Thyroid gland (tissue), 4 donors: ENCODE measurements around the gene KRT79. TPM values are rescaled to one million over a fixed set of nuclear protein-coding genes. Genes with fewer than 3 reads are reported as not detected.

Experiments
- DNase-seq, 2 donors: peaks; one replicate each; pipeline ENCODE4 v3.0.0-alpha.2; 2019
- H3K27ac ChIP-seq, 3 donors: fragments of 200-600 bp; sonication (generic); 1 replicate in 2 of 3; 2 replicates in 1 of 3; pipeline ENCODE4 v1.5.1; 2016 to 2019; ENCODE audit warnings: mild to moderate bottlenecking in 1 of 3, moderate library complexity in 1 of 3
- H3K27me3 ChIP-seq: fragments of 200-600 bp; sonication (generic); one replicate; pipeline ENCODE4 v1.5.1; 2019
- H3K36me3 ChIP-seq, 2 donors: fragments of 200-600 bp; sonication (generic); one replicate each; pipeline ENCODE4 v1.5.1; 2016 to 2019
- H3K4me1 ChIP-seq, 2 donors: fragments of 200-600 bp; sonication (generic); one replicate each; pipeline ENCODE4 v1.5.1; 2017 to 2019
- H3K4me3 ChIP-seq, 3 donors: fragments of 200-600 bp; sonication (generic); replicated peaks in 1 of 3; 1 replicate in 2 of 3; 2 replicates in 1 of 3; pipeline ENCODE4 v1.5.1; 2016; ENCODE audit warnings: mild to moderate bottlenecking in 1 of 3
- H3K9me3 ChIP-seq: fragments of 200-600 bp; sonication (generic); one replicate; pipeline ENCODE4 v1.5.1; 2017
- CTCF ChIP-seq, 6 experiments: fragments of 200-600 bp in 3 of 6; fragments of 450-650 bp in 3 of 6; sonication (generic) in 3 of 6; IDR thresholded peaks; one replicate each; pipeline ENCODE4 v1.5.1; 2016 to 2019; ENCODE audit warnings: antibody characterized with exemption in 6 of 6, mild to moderate bottlenecking in 2 of 6, inconsistent platforms in 1 of 6, moderate library complexity in 1 of 6
- POLR2A ChIP-seq, 2 donors: fragments of 450-650 bp; IDR thresholded peaks; one replicate each; pipeline ENCODE4 v1.6.1; 2017; ENCODE audit warnings: antibody characterized with exemption in 2 of 2, mild to moderate bottlenecking in 2 of 2, moderate library complexity in 1 of 2
- WGBS, 2 donors: methylation state at CpG; one replicate each; pipeline ENCODE4 v1.1.5; 2017; 5-methylcytosine and 5-hydroxymethylcytosine counted together
- intact Hi-C: fragments of 100-400 bp; cut with DNase I; formaldehyde crosslinking; loops from one replicate; pipeline ENCODE4 v1.15.1; 2023
- total RNA-seq, 4 donors: library from RNA; depleted of rRNA; stranded (reverse); fragments of >200 nt; gene quantifications; one replicate each; pipeline ENCODE4 v1.2.3, GENCODE V29; 2016

Gene KRT79
- total RNA-seq, 4 donors from 2014 or later, result not detected

- H3K27me3 ChIP-seq, result no peaks in the 10 kb centered on the region
- 90 to 95% methylated on average over 8 of the region's 8 CpGs for WGBS, 2 donors
- intact Hi-C loops, result no loop called here
- TF ChIP-seq POLR2A (IDR thresholded peaks at IDR 0.05), result no peak
- no peak for TF ChIP-seq CTCF (IDR thresholded peaks at IDR 0.05)
- H3K36me3 ChIP-seq, result no peaks in the 10 kb centered on the region
- no peak overlapping the region for H3K4me3 ChIP-seq
- DNase-seq, result no peak
- H3K4me1 ChIP-seq, result peaks cover 3 to 8% of the 10 kb centered on the region in 2 donors
- no peaks in the 10 kb centered on the region for H3K9me3 ChIP-seq
- H3K27ac ChIP-seq, result no peak overlapping the region
These were observed 17.0 kb downstream of the KRT79 start for GRCh38 chr12:52817003-52817698.

GRCh38 chr12:52815676-52816588 is 18.2 kb downstream of the KRT79 start:
- no peak for DNase-seq
- intact Hi-C loops, result no loop called here
- Histone ChIP-seq H3K36me3 (no peaks in the 10 kb centered on the region), H3K27ac (no peak overlapping the region), H3K4me1 (peaks cover 3 to 8% of the 10 kb centered on the region in 2 donors), H3K4me3 (no peak overlapping the region), H3K27me3 (no peaks in the 10 kb centered on the region), H3K9me3 (no peaks in the 10 kb centered on the region)
- TF ChIP-seq CTCF (IDR thresholded peaks at IDR 0.05) (no peak), POLR2A (IDR thresholded peaks at IDR 0.05) (no peak)
- 63 to 67% methylated on average over 9 of the region's 9 CpGs for WGBS, 2 donors

- H3K4me3 ChIP-seq, result no peak overlapping the region
- DNase-seq, result no peak
- no peaks in the 10 kb centered on the region for H3K9me3 ChIP-seq
- H3K27ac ChIP-seq, result no peak overlapping the region
- no peak for TF ChIP-seq CTCF (IDR thresholded peaks at IDR 0.05)
- no peak for TF ChIP-seq POLR2A (IDR thresholded peaks at IDR 0.05)
- no peaks in the 10 kb centered on the region for H3K27me3 ChIP-seq
- 83 to 92% methylated on average over 4 of the region's 4 CpGs for WGBS, 2 donors
- H3K36me3 ChIP-seq, result no peaks in the 10 kb centered on the region
- peaks cover 3 to 8% of the 10 kb centered on the region in 2 donors for H3K4me1 ChIP-seq
- intact Hi-C loops, result no loop called here
These were observed 18.9 kb downstream of the KRT79 start for GRCh38 chr12:52815161-52815560.

- Histone ChIP-seq H3K4me1 (peaks cover 3 to 8% of the 10 kb centered on the region in 2 donors), H3K27me3 (no peaks in the 10 kb centered on the region), H3K9me3 (no peaks in the 10 kb centered on the region), H3K27ac (no peak overlapping the region), H3K36me3 (no peaks in the 10 kb centered on the region), H3K4me3 (no peak overlapping the region)
- TF ChIP-seq POLR2A (IDR thresholded peaks at IDR 0.05) (no peak), CTCF (IDR thresholded peaks at IDR 0.05) (no peak)
- no peak for DNase-seq
- intact Hi-C loops, result no loop called here
- WGBS, 2 donors, result 81 to 82% methylated on average over 4 of the region's 4 CpGs
These were observed 19.4 kb downstream of the KRT79 start for GRCh38 chr12:52814710-52815155.
